DND-41 (cell line): ENCODE results near the gene NMRAL1.

Experiments used
- ATAC-seq: fragments of 200-7000 bp; cut with Tn5 transposase; 3 replicates; pipeline ENCODE4 v1.9.1; 2021; ENCODE audit warnings: low read depth; ENCODE audit not compliant: insufficient read depth
- DNase-seq: peaks from one replicate; pipeline ENCODE4 v3.0.0-alpha.2; 2020
- H2AFZ ChIP-seq: 2 replicates; pipeline ENCODE4 v1.6.0; 2012; ENCODE audit warnings: low read depth, low read length
- H3K27ac ChIP-seq: 2 replicates; pipeline ENCODE4 v1.5.1; 2012; ENCODE audit warnings: low read length, inconsistent platforms
- H3K27me3 ChIP-seq: fragments of 200-600 bp; sonication (generic); 2 replicates; pipeline ENCODE4 v1.6.0; 2012; ENCODE audit warnings: low read length, mild to moderate bottlenecking, inconsistent platforms; ENCODE audit not compliant: insufficient read depth, poor library complexity
- H3K36me3 ChIP-seq: 2 replicates; pipeline ENCODE4 v1.5.1; 2012; ENCODE audit warnings: low read length, inconsistent platforms; ENCODE audit not compliant: insufficient read depth
- H3K4me1 ChIP-seq: 2 replicates; pipeline ENCODE4 v1.5.1; 2012; ENCODE audit warnings: mild to moderate bottlenecking, low read length; ENCODE audit not compliant: insufficient read depth
- H3K4me2 ChIP-seq: 2 replicates; pipeline ENCODE4 v1.6.0; 2012; ENCODE audit warnings: mild to moderate bottlenecking, moderate library complexity, low read length, inconsistent platforms; ENCODE audit not compliant: insufficient read depth
- H3K4me3 ChIP-seq, 2 experiments: fragments of 200-600 bp in 1 of 2; shearing (Covaris generic) in 1 of 2; 2 replicates each; pipeline ENCODE4 v1.5.1; 2012 to 2016; ENCODE audit warnings: inconsistent platforms in 2 of 2, low read length in 2 of 2, mild to moderate bottlenecking in 2 of 2, low read depth in 1 of 2, moderate library complexity in 1 of 2
- H3K79me2 ChIP-seq: 2 replicates; pipeline ENCODE4 v1.6.0; 2012; ENCODE audit warnings: low read length, inconsistent platforms; ENCODE audit not compliant: insufficient read depth
- H3K9ac ChIP-seq: 2 replicates; pipeline ENCODE4 v1.6.0; 2012; ENCODE audit warnings: low read depth, mild to moderate bottlenecking, inconsistent platforms, low read length, moderate library complexity
- H3K9me3 ChIP-seq: 2 replicates; pipeline ENCODE4 v1.5.1; 2012; ENCODE audit warnings: low read length, moderate library complexity, mild to moderate bottlenecking, inconsistent platforms; ENCODE audit not compliant: insufficient read depth, severe bottlenecking
- H4K20me1 ChIP-seq: 2 replicates; pipeline ENCODE4 v1.6.0; 2012; ENCODE audit warnings: low read length; ENCODE audit not compliant: insufficient read depth
- EZH2 ChIP-seq: IDR thresholded peaks from 3 replicates; pipeline ENCODE4 v1.6.1; 2012; ENCODE audit warnings: borderline replicate concordance, low read depth, mild to moderate bottlenecking, moderate library complexity, low read length, inconsistent platforms; ENCODE audit not compliant: severe bottlenecking
- TF ChIP-seq, protein P1 (sequence below): IDR thresholded peaks from 2 replicates; pipeline ENCODE4 v1.5.1; 2012; ENCODE audit warnings: borderline replicate concordance, low read length, moderate library complexity, mild to moderate bottlenecking; ENCODE audit not compliant: poor library complexity, severe bottlenecking; ENCODE audit errors: extremely low read depth

NMRAL1 gene

DNA sequence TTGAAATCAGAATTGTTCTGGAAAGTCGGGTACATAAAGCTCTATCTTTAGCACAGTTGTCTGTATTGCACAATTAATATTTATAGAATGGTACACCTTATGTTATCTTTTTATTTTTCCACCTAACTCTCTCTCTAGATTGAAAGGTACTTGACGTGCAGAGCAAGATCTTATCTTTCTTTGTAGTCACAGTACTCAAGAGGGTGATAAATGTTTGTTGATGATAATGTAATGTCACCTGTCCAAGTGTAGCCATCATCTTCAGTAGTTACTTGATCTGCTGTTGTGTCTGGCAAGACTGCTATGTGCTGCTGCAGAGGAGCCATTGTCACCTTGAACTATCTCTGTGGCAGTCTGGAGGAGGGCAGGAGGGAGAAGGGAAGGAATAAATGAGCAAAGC is 7.1 kb upstream of the NMRAL1 start:
- Histone ChIP-seq H3K4me1 (peaks cover 16% of the 10 kb centered on the region), H3K4me2 (no peak overlapping the region), H3K27ac (no peak overlapping the region), H3K4me3 (no peak overlapping the region), H3K36me3 (peaks cover 12% of the 10 kb centered on the region), H3K79me2 (peaks cover 56% of the 10 kb centered on the region), H3K9ac (no peak overlapping the region), H4K20me1 (peaks cover 3% of the 10 kb centered on the region; the same call in 1 of the 2 replicates), H2AFZ (no peak overlapping the region), H3K27me3 (no peaks in the 10 kb centered on the region), H3K9me3 (no peaks in the 10 kb centered on the region)
- TF ChIP-seq, protein P1, sequence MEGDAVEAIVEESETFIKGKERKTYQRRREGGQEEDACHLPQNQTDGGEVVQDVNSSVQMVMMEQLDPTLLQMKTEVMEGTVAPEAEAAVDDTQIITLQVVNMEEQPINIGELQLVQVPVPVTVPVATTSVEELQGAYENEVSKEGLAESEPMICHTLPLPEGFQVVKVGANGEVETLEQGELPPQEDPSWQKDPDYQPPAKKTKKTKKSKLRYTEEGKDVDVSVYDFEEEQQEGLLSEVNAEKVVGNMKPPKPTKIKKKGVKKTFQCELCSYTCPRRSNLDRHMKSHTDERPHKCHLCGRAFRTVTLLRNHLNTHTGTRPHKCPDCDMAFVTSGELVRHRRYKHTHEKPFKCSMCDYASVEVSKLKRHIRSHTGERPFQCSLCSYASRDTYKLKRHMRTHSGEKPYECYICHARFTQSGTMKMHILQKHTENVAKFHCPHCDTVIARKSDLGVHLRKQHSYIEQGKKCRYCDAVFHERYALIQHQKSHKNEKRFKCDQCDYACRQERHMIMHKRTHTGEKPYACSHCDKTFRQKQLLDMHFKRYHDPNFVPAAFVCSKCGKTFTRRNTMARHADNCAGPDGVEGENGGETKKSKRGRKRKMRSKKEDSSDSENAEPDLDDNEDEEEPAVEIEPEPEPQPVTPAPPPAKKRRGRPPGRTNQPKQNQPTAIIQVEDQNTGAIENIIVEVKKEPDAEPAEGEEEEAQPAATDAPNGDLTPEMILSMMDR: no peak
- TF ChIP-seq EZH2: no peak
- ATAC-seq: no peak
- DNase-seq: no peak

DNA sequence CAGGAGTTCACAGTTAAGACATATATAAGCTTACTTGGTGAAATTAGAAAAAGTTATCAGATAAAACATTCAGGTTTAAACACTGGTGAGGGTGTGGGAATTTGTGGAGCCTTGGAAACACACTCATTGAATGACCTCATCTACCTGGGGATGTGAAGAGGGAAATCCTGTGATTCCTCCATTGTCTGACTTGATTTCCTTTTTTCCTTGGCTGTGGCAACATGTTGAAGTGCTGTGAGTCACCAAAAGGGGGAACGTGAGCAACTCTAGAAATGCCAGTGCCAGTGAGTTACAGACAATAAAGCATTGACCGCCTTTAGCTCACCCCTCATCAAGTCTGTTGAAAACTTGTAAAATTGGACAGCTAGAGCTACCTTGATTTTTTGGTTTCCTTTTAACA is 3.5 kb upstream of the NMRAL1 start:
- Histone ChIP-seq H3K4me1 (peaks cover 42% of the 10 kb centered on the region), H4K20me1 (peaks cover 3% of the 10 kb centered on the region; the same call in 1 of the 2 replicates), H3K4me3 (peak overlapping the region in 1 of 2 experiments; percentile 19; a peak in 1 of 4 replicates)

DNA sequence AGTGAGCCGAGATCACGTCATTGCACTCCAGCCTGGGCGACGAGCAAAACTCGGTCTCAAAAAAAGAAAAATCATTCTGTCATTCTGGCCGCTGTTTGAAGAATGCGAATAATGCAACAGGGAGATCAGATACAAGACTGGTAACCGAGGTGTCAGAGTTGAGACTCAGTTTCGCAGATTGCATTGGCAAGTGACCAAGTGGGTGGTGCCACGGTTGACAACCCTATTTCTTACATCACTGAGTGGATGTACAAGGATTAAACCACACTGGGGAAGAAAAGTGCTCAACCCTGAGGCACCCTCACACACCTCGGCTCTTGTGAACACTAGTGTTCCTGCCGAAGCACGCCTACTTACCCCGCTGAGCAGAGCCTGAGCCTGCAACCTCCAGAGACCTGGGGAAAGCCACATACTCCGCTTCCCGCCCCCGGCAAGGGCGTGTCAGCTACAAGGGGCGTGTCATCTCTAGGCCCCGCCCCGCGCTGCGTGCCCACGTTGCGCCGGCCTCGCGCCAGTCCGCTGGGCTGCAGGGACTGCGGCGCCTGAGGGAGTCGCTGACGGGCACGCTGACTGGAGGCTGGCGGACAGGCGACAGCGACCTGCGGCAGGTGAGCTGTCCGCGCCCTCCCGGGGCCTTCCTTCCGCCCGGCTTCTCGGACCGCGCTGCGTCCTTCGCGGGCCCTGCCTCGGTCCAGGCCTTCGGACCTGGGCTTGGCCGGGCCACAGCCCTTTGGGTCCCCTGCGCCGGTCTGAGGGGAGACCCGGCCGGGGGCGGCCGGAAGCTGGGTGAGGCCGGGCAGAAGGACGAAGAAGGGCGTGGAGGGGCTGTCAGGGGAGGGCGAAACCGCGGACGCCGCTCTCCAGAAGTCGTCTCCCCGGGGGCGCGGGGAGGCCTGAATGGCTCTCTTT is 1.7 kb upstream of the NMRAL1 start, which contains the start of gene HMOX2:
Gene HMOX2, plus strand, starts transcription at position 519 of the 909 bp plus-strand sequence. CDS start 29,127 bp downstream, outside the sequence.
- H3K79me2 ChIP-seq: peaks cover 77% of the 10 kb centered on the region
- TF ChIP-seq, protein P1: peak; percentile 63
- TF ChIP-seq EZH2: no peak
- H2AFZ ChIP-seq: peak within 1 kb of the TSS; percentile 89
- peak; percentile 95 for DNase-seq
- H3K9ac ChIP-seq: peak within 1 kb of the TSS; percentile 93
- peak within 1 kb of the TSS; percentile 94 for H3K4me2 ChIP-seq
- H3K9me3 ChIP-seq: no peaks in the 10 kb centered on the region
- peak; percentile 79 for ATAC-seq
- peaks cover 3% of the 10 kb centered on the region; the same call in 1 of the 2 replicates for H4K20me1 ChIP-seq
- H3K4me1 ChIP-seq: peaks cover 53% of the 10 kb centered on the region
- H3K27ac ChIP-seq: peak within 1 kb of the TSS; percentile 89
- no peaks in the 10 kb centered on the region for H3K27me3 ChIP-seq
- H3K4me3 ChIP-seq: peak within 1 kb of the TSS; percentile 90 to 94
- H3K36me3 ChIP-seq: peaks cover 6% of the 10 kb centered on the region

More for the DNA sequence above, 3.5 kb upstream of the NMRAL1 start:
- H3K9ac ChIP-seq: peak overlapping the region; percentile 93; the same call in 1 of the 2 replicates
- peaks cover 2% of the 10 kb centered on the region for H3K36me3 ChIP-seq
- H3K9me3 ChIP-seq: no peaks in the 10 kb centered on the region
- TF ChIP-seq, protein P1: peak; percentile 34
- TF ChIP-seq EZH2: no peak
- ATAC-seq (no peak), DNase-seq (no peak)
- no peak overlapping the region for H2AFZ ChIP-seq
- peak overlapping the region; percentile 94; the same call in 1 of the 2 replicates for H3K4me2 ChIP-seq
- no peaks in the 10 kb centered on the region for H3K27me3 ChIP-seq
- H3K79me2 ChIP-seq: peaks cover 80% of the 10 kb centered on the region
- H3K27ac ChIP-seq: no peak overlapping the region
